SK-N-MC (cell line): ENCODE measurements around the gene BCAP31.

ENCODE experiments used
- EZH2 ChIP-seq: fragments of 200-600 bp; sonication (generic); IDR thresholded peaks from one replicate; pipeline ENCODE4 v1.6.1; 2017; ENCODE audit warnings: antibody characterized with exemption
- FOXP2 ChIP-seq: optimal IDR thresholded peaks from 2 replicates; pipeline ENCODE3; 2011; ENCODE audit warnings: mild to moderate bottlenecking, moderate library complexity; ENCODE audit not compliant: insufficient read depth; ENCODE audit errors: extremely low read length, control extremely low read depth
- POLR2AphosphoS5 ChIP-seq: IDR thresholded peaks from 2 replicates; pipeline ENCODE4 v1.6.1; 2012; ENCODE audit warnings: mild to moderate bottlenecking, low read depth, low read length, borderline replicate concordance

DNA sequence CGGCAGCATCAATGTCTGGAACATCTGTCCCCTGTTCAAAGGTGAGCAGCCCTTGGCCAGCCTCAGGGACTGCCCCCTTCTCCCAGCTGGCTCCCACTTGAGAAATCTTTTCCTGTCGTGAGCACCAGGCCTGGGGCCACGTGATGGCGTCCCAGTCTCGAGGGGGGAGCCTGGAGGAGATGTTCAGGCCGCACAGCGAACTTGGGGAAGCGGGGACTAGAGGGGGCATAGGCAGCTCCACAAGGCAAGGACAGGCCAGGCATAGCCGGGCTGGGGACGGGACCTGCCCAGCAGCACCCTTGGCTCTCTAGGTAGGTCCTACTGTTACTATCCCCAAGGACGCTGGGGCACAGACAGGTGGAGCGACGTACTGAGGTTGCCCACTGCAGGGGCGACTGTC, 33.7 kb downstream of the BCAP31 start:
- TF ChIP-seq EZH2, result no peak
- TF ChIP-seq POLR2AphosphoS5, result no peak
- no peak for TF ChIP-seq FOXP2
